NCI-H128 (cell line): ENCODE measurements around the gene RBP5.

Experiments
- DNase-seq: peaks from one replicate; lab custom pipeline; 2025; ENCODE audit not compliant: unreplicated experiment; lab: John Stamatoyannopoulos, UW

RBP5 gene

GRCh38 chr12:7146228-7146627 is 17.5 kb upstream of the RBP5 start:
- DNase-seq, result no peak

- DNase-seq, result no peak
Measured at GRCh38 chr12:7145671-7146070, 17.0 kb upstream of the RBP5 start.

GRCh38 chr12:7144414-7145120 is 15.9 kb upstream of the RBP5 start:
- no peak for DNase-seq

- DNase-seq, result no peak
Measured at GRCh38 chr12:7143564-7143963, 14.9 kb upstream of the RBP5 start.

GRCh38 chr12:7142809-7143465 is 14.2 kb upstream of the RBP5 start:
- no peak for DNase-seq

- DNase-seq, result no peak
Measured at GRCh38 chr12:7142056-7142644, 13.5 kb upstream of the RBP5 start.

GRCh38 chr12:7141351-7142005 is 12.8 kb upstream of the RBP5 start:
- no peak for DNase-seq

- DNase-seq, result no peak
Measured at GRCh38 chr12:7139200-7139599, 10.5 kb upstream of the RBP5 start.

- no peak for DNase-seq
Measured at GRCh38 chr12:7137908-7138307, 9.2 kb upstream of the RBP5 start.

GRCh38 chr12:7136676-7137075 is 8.0 kb upstream of the RBP5 start:
- DNase-seq, result no peak

- no peak for DNase-seq
Measured at GRCh38 chr12:7136071-7136470, 7.4 kb upstream of the RBP5 start.

GRCh38 chr12:7134396-7135166 is 5.9 kb upstream of the RBP5 start:
- no peak for DNase-seq

GRCh38 chr12:7131502-7131866 is 2.8 kb upstream of the RBP5 start:
- no peak for DNase-seq

GRCh38 chr12:7130701-7131501 is 2.2 kb upstream of the RBP5 start:
- DNase-seq, result peak; percentile 44

GRCh38 chr12:7129872-7130691 is 1.4 kb upstream of the RBP5 start, which contains the start of gene CLSTN3:
Gene CLSTN3 (plus strand): TSS chr12:7130371. CDS start chr12:7130649, 278 bp downstream.
- DNase-seq, result peak; percentile 78

- DNase-seq, result no peak
Measured at GRCh38 chr12:7129287-7129871, 690 bp upstream of the RBP5 start.

- no peak for DNase-seq
Measured at GRCh38 chr12:7127916-7128626, 618 bp downstream of the RBP5 start.

- no peak for DNase-seq
Measured at GRCh38 chr12:7125632-7126227, 3.0 kb downstream of the RBP5 start.
